CD8-positive, alpha-beta memory T cell (primary cell): ENCODE results near the gene GAN. TPM values are rescaled to one million over a fixed set of nuclear protein-coding genes. Genes with fewer than 3 reads are reported as not detected.

Source experiments
- polyA plus RNA-seq: library from polyadenylated mRNA; unstranded; fragments of 300-500 nt; fragmentation: Illumina TruSeq; gene quantifications from one replicate; pipeline ENCODE4 v1.2.3, GENCODE V29; 2021
- total RNA-seq, 2 experiments: library from RNA; stranded (reverse); gene quantifications; one replicate each; pipeline ENCODE4 v1.2.3, GENCODE V29; 2021

The GAN gene
- total and polyA plus RNA-seq, 3 experiments from 2014 or later: 2.4 to 12.0 (median 11.0) TPM

Other genes with a start within 250 kb of the GAN start
- under 1 TPM in 1 of 2 experiments, not detected in 1; 0.59 TPM for gene C16orf46, start 237.7 kb upstream of the GAN start, total RNA-seq
- 0.93 TPM for gene C16orf46, start 237.7 kb upstream of the GAN start, polyA plus RNA-seq
- 10 to 100 TPM; 23.4 to 26.0 TPM for gene GCSH, start 218.6 kb upstream of the GAN start, total RNA-seq
- 9.3 TPM for gene GCSH, start 218.6 kb upstream of the GAN start, polyA plus RNA-seq
- gene BCO1, start 76.3 kb upstream of the GAN start, total RNA-seq: not detected
- not detected for gene BCO1, start 76.3 kb upstream of the GAN start, polyA plus RNA-seq
- gene CMIP, start 129.8 kb downstream of the GAN start, total RNA-seq: 10 to 100 TPM; 23.6 to 24.4 TPM
- 1.0 TPM for gene CMIP, start 129.8 kb downstream of the GAN start, polyA plus RNA-seq